Endodermal cell (in vitro differentiated cells): ENCODE data around the gene DDIT4L. TPM values are rescaled to one million over a fixed set of nuclear protein-coding genes. Genes with fewer than 3 reads are reported as not detected.

Experiments
- DNase-seq: peaks from one replicate; pipeline ENCODE4 v3.0.0-alpha.2; 2017
- H3K27ac ChIP-seq: 2 replicates; pipeline ENCODE4 v1.5.1; 2013; ENCODE audit warnings: mild to moderate bottlenecking, low read depth, low read length, moderate library complexity
- H3K27me3 ChIP-seq: 2 replicates; pipeline ENCODE4 v1.6.1; 2013; ENCODE audit warnings: mild to moderate bottlenecking, low read length, moderate library complexity; ENCODE audit not compliant: insufficient read depth, control insufficient read depth, poor library complexity, severe bottlenecking
- H3K36me3 ChIP-seq: 2 replicates; pipeline ENCODE4 v1.7.0; 2013; ENCODE audit warnings: mild to moderate bottlenecking, low read length, moderate library complexity; ENCODE audit not compliant: control insufficient read depth, insufficient read depth
- H3K4me1 ChIP-seq: one replicate; pipeline ENCODE4 v1.7.0; 2013; ENCODE audit warnings: low read length; ENCODE audit not compliant: control insufficient read depth, insufficient read depth
- H3K4me3 ChIP-seq: 2 replicates; pipeline ENCODE4 v1.5.1; 2013; ENCODE audit warnings: mild to moderate bottlenecking, low read length, moderate library complexity
- H3K9ac ChIP-seq: 2 replicates; pipeline ENCODE4 v1.6.1; 2013; ENCODE audit warnings: mild to moderate bottlenecking, low read length, moderate library complexity; ENCODE audit not compliant: poor library complexity, severe bottlenecking; ENCODE audit errors: extremely low read depth
- H3K9me3 ChIP-seq: 2 replicates; pipeline ENCODE4 v1.6.1; 2013; ENCODE audit warnings: mild to moderate bottlenecking, low read length, moderate library complexity; ENCODE audit not compliant: control insufficient read depth
- H3K27ac Mint-ChIP-seq: 2 replicates; pipeline ENCODE4 v1.8.0; 2020; ENCODE audit warnings: mixed read lengths
- H3K27me3 Mint-ChIP-seq: 2 replicates; pipeline ENCODE4 v1.8.0; 2021; ENCODE audit warnings: mild to moderate bottlenecking, mixed read lengths; ENCODE audit not compliant: insufficient read depth
- H3K36me3 Mint-ChIP-seq: 2 replicates; pipeline ENCODE4 v1.8.0; 2020; ENCODE audit warnings: low read depth, mixed read lengths
- H3K4me1 Mint-ChIP-seq: 2 replicates; pipeline ENCODE4 v1.8.0; 2020; ENCODE audit warnings: mixed read lengths
- H3K4me3 Mint-ChIP-seq: 2 replicates; pipeline ENCODE4 v1.8.0; 2020; ENCODE audit warnings: mild to moderate bottlenecking, moderate library complexity, mixed read lengths
- H3K9me3 Mint-ChIP-seq: 2 replicates; pipeline ENCODE4 v1.8.0; 2020; ENCODE audit warnings: mild to moderate bottlenecking, mixed read lengths
- WGBS, 2 experiments: methylation state at CpG; one replicate each; pipeline versions ENCODE4 v1.1.5 to v1.1.7; 2013; ENCODE audit warnings: missing lambda C conversion rate in 2 of 2, mixed read lengths in 1 of 2; ENCODE audit not compliant: insufficient coverage in 1 of 2, insufficient read length in 1 of 2; 5-methylcytosine and 5-hydroxymethylcytosine counted together
- total RNA-seq, 2 donors: library from RNA; stranded (reverse); fragmentation: NEBNext Ultra II Directional in 1 of 2; extraction: Animal tissue kit (Norgen Biotek cat#: 25700) in 1 of 2; gene quantifications; 2 replicates in 1 of 2; 3 replicates in 1 of 2; pipeline ENCODE4 v1.2.1, GENCODE V29; 2021
- TF ChIP-seq, protein P1 (sequence below): fragments of 200-600 bp; sonication (generic); conservative IDR thresholded peaks from 2 replicates; pipeline ENCODE4 v1.5.0; 2021; ENCODE audit warnings: antibody characterized with exemption, mild to moderate bottlenecking

DDIT4L gene
- total RNA-seq, 2 donors from 2014 or later = 10.8 to 19.7 TPM

DNA sequence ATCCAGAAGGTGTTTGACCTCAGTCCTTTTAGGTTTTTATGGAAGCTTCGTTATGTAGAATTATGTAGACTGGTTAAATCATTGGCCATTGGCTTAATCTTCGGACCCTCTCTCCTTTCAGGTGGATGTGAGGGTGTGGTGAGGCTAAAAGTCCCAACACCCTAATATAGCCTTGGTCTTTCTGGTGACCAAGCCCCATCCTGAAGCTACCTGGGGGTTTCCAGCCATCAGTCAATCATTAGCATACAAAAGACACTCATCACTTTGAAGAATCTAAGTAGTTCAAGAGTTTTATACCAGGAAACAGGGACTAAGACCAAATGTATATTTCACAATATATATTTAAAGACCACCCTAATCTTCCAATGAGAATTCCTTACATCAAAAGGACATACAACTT is 5.5 kb downstream of the DDIT4L start:
- WGBS, 2 experiments = 90% methylated on average over 2 of the region's 2 CpGs; no CpG with 5 or more reads in 1 of the 2 experiments
- Mint-ChIP-seq H3K4me1 (peaks cover 33% of the 10 kb centered on the region), H3K27ac (no peak overlapping the region), H3K36me3 (peaks cover 13% of the 10 kb centered on the region), H3K4me3 (no peak overlapping the region), H3K27me3 (peaks cover 21% of the 10 kb centered on the region), H3K9me3 (no peaks in the 10 kb centered on the region)
- Histone ChIP-seq H3K9me3 (no peaks in the 10 kb centered on the region), H3K4me3 (no peak overlapping the region), H3K36me3 (peaks cover 25% of the 10 kb centered on the region), H3K9ac (no peak overlapping the region), H3K27ac (no peak overlapping the region), H3K27me3 (peaks cover 6% of the 10 kb centered on the region), H3K4me1 (peaks cover 7% of the 10 kb centered on the region)
- no peak for DNase-seq
- TF ChIP-seq, protein P1, sequence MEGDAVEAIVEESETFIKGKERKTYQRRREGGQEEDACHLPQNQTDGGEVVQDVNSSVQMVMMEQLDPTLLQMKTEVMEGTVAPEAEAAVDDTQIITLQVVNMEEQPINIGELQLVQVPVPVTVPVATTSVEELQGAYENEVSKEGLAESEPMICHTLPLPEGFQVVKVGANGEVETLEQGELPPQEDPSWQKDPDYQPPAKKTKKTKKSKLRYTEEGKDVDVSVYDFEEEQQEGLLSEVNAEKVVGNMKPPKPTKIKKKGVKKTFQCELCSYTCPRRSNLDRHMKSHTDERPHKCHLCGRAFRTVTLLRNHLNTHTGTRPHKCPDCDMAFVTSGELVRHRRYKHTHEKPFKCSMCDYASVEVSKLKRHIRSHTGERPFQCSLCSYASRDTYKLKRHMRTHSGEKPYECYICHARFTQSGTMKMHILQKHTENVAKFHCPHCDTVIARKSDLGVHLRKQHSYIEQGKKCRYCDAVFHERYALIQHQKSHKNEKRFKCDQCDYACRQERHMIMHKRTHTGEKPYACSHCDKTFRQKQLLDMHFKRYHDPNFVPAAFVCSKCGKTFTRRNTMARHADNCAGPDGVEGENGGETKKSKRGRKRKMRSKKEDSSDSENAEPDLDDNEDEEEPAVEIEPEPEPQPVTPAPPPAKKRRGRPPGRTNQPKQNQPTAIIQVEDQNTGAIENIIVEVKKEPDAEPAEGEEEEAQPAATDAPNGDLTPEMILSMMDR = no peak

DNA sequence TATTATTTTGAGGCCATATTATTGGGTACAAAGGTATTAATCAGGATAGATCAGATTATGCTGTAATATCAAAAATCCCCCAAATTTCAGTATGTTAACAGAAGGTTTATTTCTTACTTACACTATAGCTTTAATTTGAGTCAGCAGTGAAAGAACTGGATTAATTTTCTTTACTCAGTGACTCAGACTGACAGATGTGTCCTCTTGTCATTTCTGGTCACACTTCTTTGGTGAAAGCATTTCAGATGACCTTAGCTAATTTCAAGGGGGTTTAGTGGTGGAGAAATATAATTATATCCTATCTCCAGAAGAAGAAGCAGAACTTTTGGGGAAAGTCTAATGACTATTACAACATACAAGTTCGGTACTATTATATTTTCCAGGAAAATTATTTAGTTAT is 12.4 kb downstream of the DDIT4L start:
- Mint-ChIP-seq H3K27ac (no peak overlapping the region), H3K27me3 (no peaks in the 10 kb centered on the region), H3K4me3 (no peak overlapping the region), H3K36me3 (no peaks in the 10 kb centered on the region), H3K4me1 (no peaks in the 10 kb centered on the region), H3K9me3 (no peaks in the 10 kb centered on the region)
- TF ChIP-seq, protein P1 = no peak
- Histone ChIP-seq H3K27ac (no peak overlapping the region), H3K4me3 (no peak overlapping the region), H3K9ac (no peak overlapping the region), H3K27me3 (no peaks in the 10 kb centered on the region), H3K4me1 (no peaks in the 10 kb centered on the region), H3K9me3 (no peaks in the 10 kb centered on the region), H3K36me3 (no peaks in the 10 kb centered on the region)
- WGBS, 2 experiments = no CpG with 5 or more reads among the region's 1 CpG
- DNase-seq = no peak

DNA sequence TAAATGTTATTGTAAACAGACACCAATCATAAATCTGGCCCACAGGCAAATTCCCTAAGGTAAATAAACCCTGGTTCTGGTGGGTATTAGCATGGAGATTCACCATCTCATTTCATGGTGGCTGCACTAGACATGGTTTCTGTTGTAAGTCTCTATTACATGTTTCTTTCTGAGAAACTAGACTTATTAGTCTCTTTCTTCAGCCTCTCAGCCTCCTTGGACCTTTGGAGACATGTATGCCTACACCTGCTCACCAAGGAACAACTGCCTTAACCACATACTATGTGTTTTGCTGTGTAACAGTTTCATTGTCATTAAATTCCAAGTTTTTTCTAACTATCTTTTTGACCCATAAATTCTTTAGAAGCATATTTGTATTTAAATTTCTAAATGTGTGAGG is 13.1 kb downstream of the DDIT4L start:
- no peak for DNase-seq
- Mint-ChIP-seq H3K4me3 (no peak overlapping the region), H3K4me1 (no peaks in the 10 kb centered on the region), H3K27ac (no peak overlapping the region), H3K36me3 (no peaks in the 10 kb centered on the region), H3K9me3 (no peaks in the 10 kb centered on the region), H3K27me3 (no peaks in the 10 kb centered on the region)
- no peak overlapping the region for H3K9ac ChIP-seq
- H3K9me3 ChIP-seq = no peaks in the 10 kb centered on the region
- no peaks in the 10 kb centered on the region for H3K27me3 ChIP-seq
- no peak overlapping the region for H3K27ac ChIP-seq
- no peak overlapping the region for H3K4me3 ChIP-seq
- H3K4me1 ChIP-seq = no peaks in the 10 kb centered on the region
- H3K36me3 ChIP-seq = no peaks in the 10 kb centered on the region
- TF ChIP-seq, protein P1 = no peak
